Left lung (tissue), 10 donors: ENCODE measurements around the gene SMCR8. TPM values are rescaled to one million over a fixed set of nuclear protein-coding genes. Genes with fewer than 3 reads are reported as not detected.

Experiments used
- ATAC-seq: fragments of 200-7000 bp; cut with Tn5 transposase; one replicate; pipeline ENCODE4 v1.9.1; 2020; ENCODE audit warnings: moderate library complexity
- DNase-seq, 4 donors: peaks; one replicate each; pipeline ENCODE4 v3.0.0-alpha.2; 2013 to 2020
- H3K27ac ChIP-seq, 2 donors: fragments of 200-600 bp; sonication (generic) in 1 of 2; one replicate each; pipeline versions ENCODE4 v1.5.0 to v1.8.0; 2020 to 2021
- H3K27me3 ChIP-seq, 2 donors: fragments of 200-600 bp; sonication (generic) in 1 of 2; one replicate each; pipeline versions ENCODE4 v1.5.0 to v1.8.0; 2020 to 2021
- H3K36me3 ChIP-seq, 2 donors: fragments of 200-600 bp; sonication (generic) in 1 of 2; one replicate each; pipeline versions ENCODE4 v1.5.0 to v1.8.0; 2020 to 2021
- H3K4me1 ChIP-seq, 2 donors: fragments of 200-600 bp; one replicate each; pipeline ENCODE4 v1.8.0; 2021
- H3K4me3 ChIP-seq, 2 donors: fragments of 200-600 bp; sonication (generic) in 1 of 2; one replicate each; pipeline versions ENCODE4 v1.5.0 to v1.8.0; 2020 to 2021; ENCODE audit warnings: mild to moderate bottlenecking in 1 of 2
- H3K9me3 ChIP-seq, 2 donors: fragments of 200-600 bp; sonication (generic) in 1 of 2; one replicate each; pipeline versions ENCODE4 v1.5.0 to v1.8.0; 2020 to 2021
- intact Hi-C, 2 donors: fragments of 100-400 bp; cut with DNase I; formaldehyde crosslinking; loops; one replicate each; pipeline versions ENCODE4 v1.11.2 to v1.14.2; 2022
- polyA plus RNA-seq, 6 donors: library from polyadenylated mRNA; unstranded; fragments of 120-200 nt; gene quantifications; one replicate each; pipeline ENCODE4 v1.2.1, GENCODE V29; 2013; ENCODE audit not compliant: insufficient read length in 6 of 6
- total RNA-seq, 2 donors: library from RNA; stranded (reverse); fragmentation: NEBNext Ultra II Directional; extraction: Animal tissue kit (Norgen Biotek cat#: 25700); gene quantifications; one replicate each; pipeline ENCODE4 v1.2.1, GENCODE V29; 2021
- TF ChIP-seq, protein P1 (sequence below), 2 donors: fragments of 200-600 bp; sonication (generic) in 1 of 2; IDR thresholded peaks; one replicate each; pipeline versions ENCODE4 v1.5.0 to v1.8.0; 2021; ENCODE audit warnings: antibody characterized with exemption in 2 of 2
- donor health status: DM: no; HTN: yes; CAD: no.
- donor health status: DM: no; HTN: no; CAD: no.

SMCR8 gene
- total and polyA plus RNA-seq, 8 donors, result 12.0 to 23.4 (median 13.2) TPM

DNA sequence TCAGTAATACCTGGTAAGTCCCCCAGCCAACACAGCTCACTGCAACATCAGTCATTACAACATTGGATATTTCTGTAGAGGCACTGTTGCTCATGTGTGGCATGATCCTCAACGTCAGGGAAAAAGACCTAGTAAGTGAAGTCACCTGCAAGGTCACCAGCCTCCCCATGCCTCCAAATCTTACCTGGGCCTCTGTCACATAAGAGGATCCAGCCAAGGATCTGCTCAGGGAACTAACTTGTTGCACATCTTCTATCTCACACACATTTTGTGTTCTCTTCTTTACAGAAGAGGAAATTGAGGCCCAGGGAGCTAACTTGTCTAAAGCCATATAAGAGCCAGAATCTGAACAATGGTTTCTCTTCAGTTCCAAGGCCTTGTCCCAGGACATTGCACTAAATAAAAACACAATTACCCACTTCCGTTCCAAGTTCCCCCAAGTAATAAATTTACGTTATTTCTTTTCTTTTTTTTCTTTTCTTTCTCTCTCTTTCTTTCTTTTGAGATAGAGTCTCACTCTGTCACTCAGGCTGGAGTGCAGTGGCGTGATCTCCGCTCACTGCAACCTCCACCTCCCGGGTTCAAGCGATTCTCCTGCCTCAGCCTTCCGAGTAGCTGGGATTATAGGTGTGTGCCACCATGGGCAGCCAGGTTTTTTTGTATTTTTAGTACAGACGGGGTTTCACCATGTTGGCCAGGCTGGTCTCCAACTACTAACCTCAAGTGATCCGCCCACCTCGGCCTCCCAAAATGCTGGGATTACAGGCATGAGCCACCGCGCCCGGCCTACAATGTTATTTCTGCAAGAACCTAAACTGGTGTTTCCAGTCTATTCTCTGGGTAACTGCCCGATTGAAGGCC is 47.0 kb downstream of the SMCR8 start:
- Histone ChIP-seq H3K27ac (peak overlapping the region; percentile 68 to 83), H3K4me3 (peak overlapping the region; percentile 72 to 95), H3K4me1 (peaks cover 10 to 32% of the 10 kb centered on the region in 2 donors), H3K9me3 (no peaks in the 10 kb centered on the region), H3K27me3 (no peaks in the 10 kb centered on the region), H3K36me3 (peaks cover 0 to 25% of the 10 kb centered on the region in 2 donors)
- ATAC-seq (no peak), DNase-seq (no peak)
- TF ChIP-seq, protein P1, sequence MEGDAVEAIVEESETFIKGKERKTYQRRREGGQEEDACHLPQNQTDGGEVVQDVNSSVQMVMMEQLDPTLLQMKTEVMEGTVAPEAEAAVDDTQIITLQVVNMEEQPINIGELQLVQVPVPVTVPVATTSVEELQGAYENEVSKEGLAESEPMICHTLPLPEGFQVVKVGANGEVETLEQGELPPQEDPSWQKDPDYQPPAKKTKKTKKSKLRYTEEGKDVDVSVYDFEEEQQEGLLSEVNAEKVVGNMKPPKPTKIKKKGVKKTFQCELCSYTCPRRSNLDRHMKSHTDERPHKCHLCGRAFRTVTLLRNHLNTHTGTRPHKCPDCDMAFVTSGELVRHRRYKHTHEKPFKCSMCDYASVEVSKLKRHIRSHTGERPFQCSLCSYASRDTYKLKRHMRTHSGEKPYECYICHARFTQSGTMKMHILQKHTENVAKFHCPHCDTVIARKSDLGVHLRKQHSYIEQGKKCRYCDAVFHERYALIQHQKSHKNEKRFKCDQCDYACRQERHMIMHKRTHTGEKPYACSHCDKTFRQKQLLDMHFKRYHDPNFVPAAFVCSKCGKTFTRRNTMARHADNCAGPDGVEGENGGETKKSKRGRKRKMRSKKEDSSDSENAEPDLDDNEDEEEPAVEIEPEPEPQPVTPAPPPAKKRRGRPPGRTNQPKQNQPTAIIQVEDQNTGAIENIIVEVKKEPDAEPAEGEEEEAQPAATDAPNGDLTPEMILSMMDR (IDR thresholded peaks at IDR 0.05), result no peak
- intact Hi-C loops, result no loop called here

- TF ChIP-seq, protein P1 (IDR thresholded peaks at IDR 0.05), result no peak
- Histone ChIP-seq H3K27ac (peak overlapping the region; percentile 68 to 83), H3K9me3 (no peaks in the 10 kb centered on the region), H3K4me1 (peaks cover 10 to 25% of the 10 kb centered on the region in 2 donors), H3K4me3 (peak overlapping the region; percentile 72 to 95), H3K36me3 (peaks cover 0 to 25% of the 10 kb centered on the region in 2 donors), H3K27me3 (no peaks in the 10 kb centered on the region)
- DNase-seq, result peak in 2 of 4 donors; percentile 27 to 81
- ATAC-seq, result peak; percentile 58
- intact Hi-C loops, result no loop called here
Observed at GRCh38 chr17:18362698-18363100, 47.6 kb downstream of the SMCR8 start.

DNA sequence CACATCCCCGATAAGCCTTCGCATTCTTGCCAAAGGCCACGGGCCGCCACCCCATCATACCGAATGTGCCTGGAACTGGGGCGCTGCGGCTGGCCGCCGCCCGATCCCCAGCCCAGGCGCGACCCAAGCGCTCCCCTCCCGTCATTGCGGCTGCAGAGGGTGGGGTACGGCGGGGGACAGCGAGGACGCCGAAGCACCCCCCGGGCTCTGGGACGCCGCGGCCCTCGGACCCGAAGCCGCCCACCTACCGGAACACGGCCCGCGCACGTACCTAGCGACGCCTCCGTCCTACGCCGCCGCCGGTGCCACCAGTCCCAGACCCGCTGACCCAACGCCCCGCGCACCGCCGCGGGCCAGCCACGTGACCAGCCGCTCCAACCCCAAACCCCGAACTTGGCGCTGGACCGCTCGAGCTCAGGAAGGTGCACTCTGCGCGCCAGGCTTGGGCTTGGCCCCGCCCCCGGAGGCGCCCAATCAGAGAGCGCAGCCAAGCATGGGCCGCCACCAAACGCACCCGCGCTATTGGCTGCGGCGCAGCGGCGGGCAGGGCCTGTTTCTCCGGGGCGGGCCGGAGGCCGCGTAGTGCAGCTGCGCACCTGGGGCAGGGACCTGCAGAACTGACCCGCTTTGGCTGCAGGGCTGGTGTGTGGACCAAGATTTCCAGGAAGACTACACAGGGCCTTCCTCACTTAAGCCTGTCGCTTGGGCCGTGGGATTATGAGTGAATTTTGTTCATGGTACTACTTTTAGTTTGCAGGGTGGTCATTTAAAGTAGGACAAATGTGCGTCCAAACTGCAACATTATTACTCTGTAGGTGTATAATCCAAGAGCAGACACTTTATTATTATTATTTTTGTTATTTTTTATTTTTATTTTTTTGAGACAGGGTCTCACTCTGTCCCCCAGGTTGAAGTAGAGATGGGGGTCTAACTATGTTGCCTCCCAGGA is 48.3 kb downstream of the SMCR8 start, which contains the start of gene SHMT1:
Gene SHMT1 (minus strand): TSS at position 450 of the 949 bp plus-strand sequence. CDS start 7,569 bp downstream, outside the sequence.
- peaks cover 0 to 22% of the 10 kb centered on the region in 2 donors for H3K36me3 ChIP-seq
- H3K27me3 ChIP-seq, result no peaks in the 10 kb centered on the region
- H3K4me3 ChIP-seq, result peak within 1 kb of the TSS; percentile 72 to 95
- H3K9me3 ChIP-seq, result no peaks in the 10 kb centered on the region
- ATAC-seq (peak; percentile 100), DNase-seq (peak; percentile 83 to 99 (median 92))
- H3K27ac ChIP-seq, result peak within 1 kb of the TSS; percentile 68 to 83
- intact Hi-C loops, result no loop called here
- TF ChIP-seq, protein P1 (IDR thresholded peaks at IDR 0.05), result no peak
- peaks cover 10 to 23% of the 10 kb centered on the region in 2 donors for H3K4me1 ChIP-seq

GRCh38 chr17:18364166-18364565 is 49.1 kb downstream of the SMCR8 start:
- Histone ChIP-seq H3K4me1 (peaks cover 10 to 23% of the 10 kb centered on the region in 2 donors), H3K27ac (no peak overlapping the region), H3K36me3 (peaks cover 0 to 14% of the 10 kb centered on the region in 2 donors), H3K4me3 (no peak overlapping the region), H3K27me3 (peaks cover 0 to 2% of the 10 kb centered on the region in 2 donors), H3K9me3 (no peaks in the 10 kb centered on the region)
- ATAC-seq (no peak), DNase-seq (no peak)
- TF ChIP-seq, protein P1 (IDR thresholded peaks at IDR 0.05), result no peak
- intact Hi-C loops, result no loop called here
